Smooth muscle cell (in vitro differentiated cells): ENCODE results near the gene RNF169. TPM values are rescaled to one million over a fixed set of nuclear protein-coding genes. Genes with fewer than 3 reads are reported as not detected.

Experiments used
- DNase-seq: peaks from one replicate; lab custom pipeline; 2025; ENCODE audit not compliant: unreplicated experiment; lab: John Stamatoyannopoulos, UW
- H2AFZ ChIP-seq: fragments of 200-600 bp; sonication (generic); 2 replicates; pipeline ENCODE4 v1.6.0; 2016; ENCODE audit warnings: antibody characterized with exemption, low read depth, mild to moderate bottlenecking
- H3F3A ChIP-seq: fragments of 200-600 bp; sonication (generic); 2 replicates; pipeline ENCODE4 v1.6.0; 2017; ENCODE audit warnings: antibody characterized with exemption, low read depth
- H3K27ac ChIP-seq: fragments of 200-600 bp; sonication (generic); 2 replicates; pipeline ENCODE4 v1.5.1; 2016; ENCODE audit warnings: low read depth, mild to moderate bottlenecking
- H3K27me3 ChIP-seq: fragments of 200-600 bp; sonication (generic); 2 replicates; pipeline ENCODE4 v1.6.1; 2016; ENCODE audit warnings: low read depth, mild to moderate bottlenecking
- H3K36me3 ChIP-seq: fragments of 200-600 bp; sonication (generic); 2 replicates; pipeline ENCODE4 v1.5.1; 2016; ENCODE audit warnings: low read depth
- H3K4me1 ChIP-seq: fragments of 200-600 bp; sonication (generic); 2 replicates; pipeline ENCODE4 v1.5.1; 2016; ENCODE audit warnings: low read depth
- H3K4me2 ChIP-seq: fragments of 200-600 bp; sonication (generic); 2 replicates; pipeline ENCODE4 v1.6.0; 2016; ENCODE audit warnings: mild to moderate bottlenecking
- H3K4me3 ChIP-seq: fragments of 200-600 bp; sonication (generic); 2 replicates; pipeline ENCODE4 v1.5.1; 2016; ENCODE audit warnings: mild to moderate bottlenecking
- H3K79me2 ChIP-seq: fragments of 200-600 bp; sonication (generic); 2 replicates; pipeline ENCODE4 v1.6.0; 2016; ENCODE audit warnings: low read depth, mild to moderate bottlenecking
- H3K9ac ChIP-seq: fragments of 200-600 bp; sonication (generic); 2 replicates; pipeline ENCODE4 v1.6.0; 2016; ENCODE audit warnings: low read depth
- H3K9me3 ChIP-seq: fragments of 200-600 bp; sonication (generic); replicated peaks from 2 replicates; pipeline ENCODE4 v1.5.1; 2016; ENCODE audit warnings: low read depth
- H4K20me1 ChIP-seq: fragments of 200-600 bp; sonication (generic); 2 replicates; pipeline ENCODE4 v1.6.0; 2016; ENCODE audit warnings: low read depth
- WGBS: methylation state at CpG from one replicate; pipeline ENCODE4 v1.1.7; 2016; ENCODE audit warnings: low lambda C conversion rate; 5-methylcytosine and 5-hydroxymethylcytosine counted together
- polyA plus RNA-seq: library from polyadenylated mRNA; unstranded; fragments of >200 nt; fragmentation: Nextera tagmentation; extraction: Ambion mirVana; gene quantifications from 2 replicates; pipeline ENCODE4 v1.2.1, GENCODE V29; 2016
- total RNA-seq: library from RNA; depleted of rRNA; stranded (reverse); fragments of >200 nt; gene quantifications from 2 replicates; pipeline ENCODE4 v1.2.3, GENCODE V29; 2014
- TF ChIP-seq, protein P1 (sequence below): fragments of 200-600 bp; sonication (generic); IDR thresholded peaks from 2 replicates; pipeline ENCODE4 v1.5.1; 2017; ENCODE audit warnings: borderline replicate concordance, mild to moderate bottlenecking, antibody characterized with exemption; ENCODE audit not compliant: insufficient read depth, poor library complexity, severe bottlenecking

The RNF169 gene
- total and polyA plus RNA-seq, 2 experiments from 2014 or later: 2.2 to 13.6 TPM

- WGBS: 57% methylated on average over 15 of the region's 15 CpGs
- Histone ChIP-seq H3K27me3 (no peaks in the 10 kb centered on the region), H3K4me2 (no peak overlapping the region), H3F3A (no peaks in the 10 kb centered on the region), H3K4me1 (no peaks in the 10 kb centered on the region), H2AFZ (no peak overlapping the region), H3K36me3 (no peaks in the 10 kb centered on the region), H3K9me3 (no peaks in the 10 kb centered on the region), H3K27ac (no peak overlapping the region), H3K9ac (no peak overlapping the region), H4K20me1 (no peaks in the 10 kb centered on the region), H3K4me3 (no peak overlapping the region), H3K79me2 (no peaks in the 10 kb centered on the region)
- TF ChIP-seq, protein P1, sequence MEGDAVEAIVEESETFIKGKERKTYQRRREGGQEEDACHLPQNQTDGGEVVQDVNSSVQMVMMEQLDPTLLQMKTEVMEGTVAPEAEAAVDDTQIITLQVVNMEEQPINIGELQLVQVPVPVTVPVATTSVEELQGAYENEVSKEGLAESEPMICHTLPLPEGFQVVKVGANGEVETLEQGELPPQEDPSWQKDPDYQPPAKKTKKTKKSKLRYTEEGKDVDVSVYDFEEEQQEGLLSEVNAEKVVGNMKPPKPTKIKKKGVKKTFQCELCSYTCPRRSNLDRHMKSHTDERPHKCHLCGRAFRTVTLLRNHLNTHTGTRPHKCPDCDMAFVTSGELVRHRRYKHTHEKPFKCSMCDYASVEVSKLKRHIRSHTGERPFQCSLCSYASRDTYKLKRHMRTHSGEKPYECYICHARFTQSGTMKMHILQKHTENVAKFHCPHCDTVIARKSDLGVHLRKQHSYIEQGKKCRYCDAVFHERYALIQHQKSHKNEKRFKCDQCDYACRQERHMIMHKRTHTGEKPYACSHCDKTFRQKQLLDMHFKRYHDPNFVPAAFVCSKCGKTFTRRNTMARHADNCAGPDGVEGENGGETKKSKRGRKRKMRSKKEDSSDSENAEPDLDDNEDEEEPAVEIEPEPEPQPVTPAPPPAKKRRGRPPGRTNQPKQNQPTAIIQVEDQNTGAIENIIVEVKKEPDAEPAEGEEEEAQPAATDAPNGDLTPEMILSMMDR: peak; percentile 81
- DNase-seq: peak; percentile 15
Observed at GRCh38 chr11:74702383-74703007, 46.2 kb upstream of the RNF169 start.

DNA sequence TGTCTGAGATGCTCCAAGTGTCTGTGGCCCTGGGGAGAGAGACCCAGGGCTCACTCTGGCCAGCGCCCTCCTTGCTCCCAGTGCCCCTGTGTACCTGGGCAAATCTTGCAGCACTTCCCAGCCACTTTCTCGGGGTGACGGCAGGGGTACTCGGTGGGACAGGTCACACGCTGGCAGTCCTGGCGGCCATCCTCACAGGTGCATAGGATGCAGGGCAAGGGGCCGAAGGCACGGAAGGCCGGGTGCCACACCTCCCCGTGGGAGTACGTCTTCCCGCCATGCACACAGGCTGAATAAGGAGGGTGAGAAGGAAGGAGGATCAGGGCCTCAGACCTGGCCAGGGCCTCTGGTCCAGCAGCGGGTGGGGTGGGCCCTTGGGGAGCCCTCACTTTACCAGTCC is 45.4 kb upstream of the RNF169 start:
- Histone ChIP-seq H3K9ac (no peak overlapping the region), H3K79me2 (no peaks in the 10 kb centered on the region), H3K4me3 (no peak overlapping the region), H3F3A (no peaks in the 10 kb centered on the region), H3K27me3 (no peaks in the 10 kb centered on the region), H3K4me2 (no peak overlapping the region), H3K27ac (no peak overlapping the region), H4K20me1 (no peaks in the 10 kb centered on the region), H3K4me1 (no peaks in the 10 kb centered on the region), H2AFZ (no peak overlapping the region), H3K36me3 (no peaks in the 10 kb centered on the region), H3K9me3 (no peaks in the 10 kb centered on the region)
- 94% methylated on average over 13 of the region's 13 CpGs for WGBS
- TF ChIP-seq, protein P1: no peak
- no peak for DNase-seq

DNA sequence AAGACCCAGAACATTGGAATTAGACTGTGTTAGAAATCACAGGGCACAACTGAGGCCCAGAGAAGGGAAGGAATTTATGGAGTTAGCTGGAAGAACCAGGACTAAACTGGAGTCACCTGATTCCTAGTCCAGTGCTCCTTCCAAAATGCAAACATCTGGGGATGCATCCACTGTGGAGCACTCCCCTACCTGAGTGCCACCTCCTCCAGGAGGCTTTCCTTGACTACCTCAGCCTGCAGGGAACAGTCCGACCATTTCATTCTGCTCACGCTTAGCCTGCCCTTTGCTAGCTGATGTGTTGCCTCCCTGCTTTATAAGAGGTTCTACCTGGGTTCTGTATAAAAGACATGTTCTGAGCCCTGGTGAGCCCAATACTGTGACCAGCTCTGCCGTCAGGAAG is 41.5 kb upstream of the RNF169 start:
- no peak overlapping the region for H3K4me2 ChIP-seq
- no peak overlapping the region for H3K27ac ChIP-seq
- WGBS: 95% methylated on average over 3 of the region's 3 CpGs
- no peaks in the 10 kb centered on the region for H3K27me3 ChIP-seq
- DNase-seq: no peak
- TF ChIP-seq, protein P1: no peak
- H3K9me3 ChIP-seq: no peaks in the 10 kb centered on the region
- H3K4me1 ChIP-seq: peaks cover 8% of the 10 kb centered on the region
- H3K79me2 ChIP-seq: no peaks in the 10 kb centered on the region
- H3F3A ChIP-seq: no peaks in the 10 kb centered on the region
- no peaks in the 10 kb centered on the region for H4K20me1 ChIP-seq
- no peak overlapping the region for H3K4me3 ChIP-seq
- H3K36me3 ChIP-seq: no peaks in the 10 kb centered on the region
- H2AFZ ChIP-seq: no peak overlapping the region
- no peak overlapping the region for H3K9ac ChIP-seq
